Osteoblast (primary cell): ENCODE measurements around the gene RABL2B. TPM values are rescaled to one million over a fixed set of nuclear protein-coding genes. Genes with fewer than 3 reads are reported as not detected.

Source experiments
- DNase-seq: peaks from one replicate; pipeline ENCODE4 v3.0.0; 2011; ENCODE audit warnings: low spot score, mixed read lengths; ENCODE audit not compliant: insufficient read length; ENCODE audit errors: missing footprints
- H2AFZ ChIP-seq: 2 replicates; pipeline ENCODE4 v1.6.0; 2011; ENCODE audit warnings: mild to moderate bottlenecking, low read length
- H3K27ac ChIP-seq: 2 replicates; pipeline ENCODE4 v1.5.1; 2011; ENCODE audit warnings: mild to moderate bottlenecking, low read depth, low read length, moderate library complexity
- H3K27me3 ChIP-seq: 2 replicates; pipeline ENCODE4 v1.6.0; 2012; ENCODE audit warnings: mild to moderate bottlenecking, control low read depth, inconsistent platforms, low read length, moderate library complexity; ENCODE audit not compliant: insufficient read depth
- H3K36me3 ChIP-seq: 2 replicates; pipeline ENCODE4 v1.5.1; 2011; ENCODE audit warnings: mild to moderate bottlenecking, low read length, control low read depth, moderate library complexity; ENCODE audit not compliant: insufficient read depth
- H3K4me1 ChIP-seq: 2 replicates; pipeline ENCODE4 v1.5.1; 2011; ENCODE audit warnings: mild to moderate bottlenecking, low read length, control low read depth, moderate library complexity; ENCODE audit not compliant: insufficient read depth
- H3K4me2 ChIP-seq: 2 replicates; pipeline ENCODE4 v1.6.0; 2011; ENCODE audit warnings: mild to moderate bottlenecking, low read length; ENCODE audit not compliant: insufficient read depth
- H3K4me3 ChIP-seq: fragments of 200-600 bp; sonication (generic); 3 replicates; pipeline ENCODE4 v1.5.1; 2012; ENCODE audit warnings: mild to moderate bottlenecking, low read length, inconsistent platforms; ENCODE audit not compliant: insufficient read depth
- H3K79me2 ChIP-seq: 2 replicates; pipeline ENCODE4 v1.6.0; 2012; ENCODE audit warnings: mild to moderate bottlenecking, low read length, control low read depth, inconsistent platforms; ENCODE audit not compliant: insufficient read depth
- H3K9me3 ChIP-seq: 2 replicates; pipeline ENCODE4 v1.5.1; 2011; ENCODE audit warnings: low read depth, low read length, control low read depth
- H4K20me1 ChIP-seq: 2 replicates; pipeline ENCODE4 v1.6.0; 2012; ENCODE audit warnings: mild to moderate bottlenecking, low read length, control low read depth; ENCODE audit not compliant: insufficient read depth
- CTCF ChIP-seq: IDR thresholded peaks from 2 replicates; pipeline ENCODE4 v1.5.1; 2011; ENCODE audit warnings: mild to moderate bottlenecking, low read depth, low read length, moderate library complexity; ENCODE audit errors: extremely low read depth
- total RNA-seq: library from RNA; depleted of rRNA; stranded (reverse); fragments of >200 nt; gene quantifications from 2 replicates; pipeline ENCODE4 v1.2.3, GENCODE V29; 2012

The RABL2B gene
- total RNA-seq, 1 donor: 17.7 TPM

- Histone ChIP-seq H4K20me1 (peaks cover 2% of the 10 kb centered on the region), H3K27ac (no peak overlapping the region), H3K9me3 (no peaks in the 10 kb centered on the region), H3K4me2 (no peak overlapping the region), H3K79me2 (no peaks in the 10 kb centered on the region), H3K36me3 (no peaks in the 10 kb centered on the region), H3K4me1 (no peaks in the 10 kb centered on the region), H3K27me3 (peaks cover 33% of the 10 kb centered on the region), H2AFZ (no peak overlapping the region), H3K4me3 (no peak overlapping the region)
- DNase-seq: peak; percentile 56
- TF ChIP-seq CTCF: no peak
These were observed 48.3 kb downstream of the RABL2B start for GRCh38 chr22:50734986-50735738.

- no peak overlapping the region for H3K4me2 ChIP-seq
- H3K4me1 ChIP-seq: no peaks in the 10 kb centered on the region
- peaks cover 35% of the 10 kb centered on the region for H3K27me3 ChIP-seq
- H3K79me2 ChIP-seq: no peaks in the 10 kb centered on the region
- H3K9me3 ChIP-seq: no peaks in the 10 kb centered on the region
- peak; percentile 77 for DNase-seq
- H3K4me3 ChIP-seq: no peak overlapping the region
- no peak overlapping the region for H3K27ac ChIP-seq
- no peaks in the 10 kb centered on the region for H3K36me3 ChIP-seq
- no peak overlapping the region for H2AFZ ChIP-seq
- peaks cover 2% of the 10 kb centered on the region for H4K20me1 ChIP-seq
- TF ChIP-seq CTCF: no peak
These were observed 49.1 kb downstream of the RABL2B start for GRCh38 chr22:50734343-50734771.

- H3K27ac ChIP-seq: no peak overlapping the region
- H3K9me3 ChIP-seq: no peaks in the 10 kb centered on the region
- H3K4me2 ChIP-seq: peak overlapping the region; percentile 62
- TF ChIP-seq CTCF: no peak
- no peaks in the 10 kb centered on the region for H3K36me3 ChIP-seq
- H2AFZ ChIP-seq: no peak overlapping the region
- H3K79me2 ChIP-seq: no peaks in the 10 kb centered on the region
- H3K27me3 ChIP-seq: peaks cover 35% of the 10 kb centered on the region
- H3K4me1 ChIP-seq: no peaks in the 10 kb centered on the region
- peak overlapping the region; percentile 30 for H3K4me3 ChIP-seq
- peak; percentile 95 for DNase-seq
- H4K20me1 ChIP-seq: peaks cover 2% of the 10 kb centered on the region
These were observed 49.7 kb downstream of the RABL2B start for GRCh38 chr22:50733521-50734342.

GRCh38 chr22:50732681-50733080 is 50.8 kb downstream of the RABL2B start:
- no peaks in the 10 kb centered on the region for H3K79me2 ChIP-seq
- peak; percentile 54 for DNase-seq
- H3K36me3 ChIP-seq: no peaks in the 10 kb centered on the region
- no peak overlapping the region for H2AFZ ChIP-seq
- H4K20me1 ChIP-seq: peaks cover 2% of the 10 kb centered on the region
- no peak overlapping the region for H3K4me3 ChIP-seq
- peaks cover 35% of the 10 kb centered on the region for H3K27me3 ChIP-seq
- TF ChIP-seq CTCF: no peak
- no peaks in the 10 kb centered on the region for H3K9me3 ChIP-seq
- no peaks in the 10 kb centered on the region for H3K4me1 ChIP-seq
- no peak overlapping the region for H3K4me2 ChIP-seq
- no peak overlapping the region for H3K27ac ChIP-seq
